Transverse colon (tissue), 4 donors: ENCODE results near the gene IL18RAP. TPM values are rescaled to one million over a fixed set of nuclear protein-coding genes. Genes with fewer than 3 reads are reported as not detected.

ENCODE experiments used
- DNase-seq: peaks from one replicate; pipeline ENCODE4 v3.0.0-alpha.2; 2019
- H3K27ac ChIP-seq, 4 donors: fragments of 200-600 bp; sonication (generic); 2 replicates each; pipeline ENCODE4 v1.5.1; 2016 to 2018; ENCODE audit warnings: inconsistent platforms in 4 of 4
- H3K27me3 ChIP-seq: fragments of 200-600 bp; sonication (generic); 2 replicates; pipeline ENCODE4 v1.5.1; 2017; ENCODE audit warnings: inconsistent platforms
- H3K36me3 ChIP-seq, 4 donors: fragments of 200-600 bp; sonication (generic); 2 replicates each; pipeline ENCODE4 v1.5.1; 2017 to 2019; ENCODE audit warnings: inconsistent platforms in 4 of 4
- H3K4me1 ChIP-seq, 4 donors: fragments of 200-600 bp; sonication (generic); 2 replicates each; pipeline ENCODE4 v1.5.1; 2017 to 2020; ENCODE audit warnings: inconsistent platforms in 4 of 4
- H3K4me3 ChIP-seq, 4 donors: fragments of 200-600 bp; sonication (generic); 1 replicate in 1 of 4; 2 replicates in 3 of 4; pipeline versions ENCODE4 v1.5.1 to v1.6.1; 2017 to 2019; ENCODE audit warnings: inconsistent platforms in 4 of 4
- H3K9me3 ChIP-seq, 2 donors: fragments of 200-600 bp; sonication (generic); 2 replicates each; pipeline ENCODE4 v1.5.1; 2017 to 2019; ENCODE audit warnings: inconsistent platforms in 2 of 2
- EP300 ChIP-seq: sonication (generic); formaldehyde crosslinking; IDR thresholded peaks from one replicate; pipeline ENCODE4 v1.6.1; 2017; ENCODE audit warnings: antibody characterized with exemption, low read depth
- POLR2A ChIP-seq: fragments of 450-650 bp; IDR thresholded peaks from one replicate; pipeline ENCODE4 v1.6.1; 2016; ENCODE audit warnings: antibody characterized with exemption, mild to moderate bottlenecking, moderate library complexity
- POLR2AphosphoS5 ChIP-seq, 3 donors: sonication (generic); formaldehyde crosslinking; IDR thresholded peaks; one replicate each; pipeline ENCODE4 v1.6.1; 2016; ENCODE audit warnings: antibody characterized with exemption in 3 of 3
- WGBS, 2 donors: methylation state at CpG; one replicate each; pipeline ENCODE4 v1.1.5; 2018; ENCODE audit warnings: low coverage in 1 of 2; 5-methylcytosine and 5-hydroxymethylcytosine counted together
- in situ Hi-C, 4 donors: fragments of 200-750 bp; cut with MboI; loops; one replicate each; pipeline versions ENCODE4 v1.15.0 to v1.15.1; 2017; ENCODE audit warnings: low sequenced_read_pairs in 3 of 4, low pct_ligation_motif_present in 1 of 4, low pct_unique_long_range_greater_than_20kb in 1 of 4
- intact Hi-C: fragments of 100-400 bp; cut with DNase I; formaldehyde crosslinking; loops from one replicate; pipeline ENCODE4 v1.15.1; 2023; ENCODE audit warnings: low total_unique reads
- total RNA-seq, 4 donors: library from RNA; depleted of rRNA; stranded (reverse); fragments of >200 nt; gene quantifications; one replicate each; pipeline ENCODE4 v1.1.0, GENCODE V29; 2016
- TF ChIP-seq, protein P1 (sequence below), 5 experiments: fragments of 200-600 bp in 3 of 5; fragments of 450-650 bp in 2 of 5; sonication (generic) in 3 of 5; IDR thresholded peaks; 1 replicate in 2 of 5; 2 replicates in 3 of 5; pipeline ENCODE4 v1.5.1; 2016 to 2017; ENCODE audit warnings: antibody characterized with exemption in 5 of 5, inconsistent platforms in 3 of 5, mild to moderate bottlenecking in 2 of 5, moderate library complexity in 1 of 5

The IL18RAP gene
- total RNA-seq, 4 donors from 2014 or later = 3.3 to 12.1 (median 9.0) TPM; not detected in 1

DNA sequence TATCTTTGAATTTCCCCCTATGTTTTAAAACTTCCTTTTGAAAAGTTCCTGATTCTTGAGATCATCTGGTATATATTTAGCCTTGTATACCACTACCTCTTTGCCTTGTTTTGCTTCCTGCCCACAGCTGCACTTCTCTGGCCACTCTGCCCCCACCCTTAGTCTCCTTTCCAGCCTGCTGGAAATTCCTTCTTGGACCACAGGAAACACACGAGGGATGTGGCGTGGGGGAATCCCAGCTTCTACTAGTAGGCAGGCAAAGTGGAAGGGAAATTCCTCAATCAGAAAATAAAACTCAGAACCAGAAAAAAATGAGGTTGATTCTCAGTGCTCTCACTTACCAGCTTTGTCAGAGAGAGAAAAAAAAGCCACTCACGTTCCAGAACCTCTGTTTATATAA is 13.4 kb downstream of the IL18RAP start:
- Histone ChIP-seq H3K4me1 (no peaks in the 10 kb centered on the region), H3K4me3 (no peak overlapping the region), H3K36me3 (no peaks in the 10 kb centered on the region), H3K9me3 (no peaks in the 10 kb centered on the region), H3K27ac (no peak overlapping the region), H3K27me3 (no peaks in the 10 kb centered on the region)
- no peak for DNase-seq
- 28 to 30% methylated on average over 3 of the region's 3 CpGs for WGBS, 2 donors
- in situ Hi-C loops (loop anchor here in 2 of 4 donors (25.0 kb wide), 2 partner anchors 424 to 549 kb away; no protein-coding TSS in a partner anchor), intact Hi-C loops (no loop called here)
- TF ChIP-seq, protein P1, sequence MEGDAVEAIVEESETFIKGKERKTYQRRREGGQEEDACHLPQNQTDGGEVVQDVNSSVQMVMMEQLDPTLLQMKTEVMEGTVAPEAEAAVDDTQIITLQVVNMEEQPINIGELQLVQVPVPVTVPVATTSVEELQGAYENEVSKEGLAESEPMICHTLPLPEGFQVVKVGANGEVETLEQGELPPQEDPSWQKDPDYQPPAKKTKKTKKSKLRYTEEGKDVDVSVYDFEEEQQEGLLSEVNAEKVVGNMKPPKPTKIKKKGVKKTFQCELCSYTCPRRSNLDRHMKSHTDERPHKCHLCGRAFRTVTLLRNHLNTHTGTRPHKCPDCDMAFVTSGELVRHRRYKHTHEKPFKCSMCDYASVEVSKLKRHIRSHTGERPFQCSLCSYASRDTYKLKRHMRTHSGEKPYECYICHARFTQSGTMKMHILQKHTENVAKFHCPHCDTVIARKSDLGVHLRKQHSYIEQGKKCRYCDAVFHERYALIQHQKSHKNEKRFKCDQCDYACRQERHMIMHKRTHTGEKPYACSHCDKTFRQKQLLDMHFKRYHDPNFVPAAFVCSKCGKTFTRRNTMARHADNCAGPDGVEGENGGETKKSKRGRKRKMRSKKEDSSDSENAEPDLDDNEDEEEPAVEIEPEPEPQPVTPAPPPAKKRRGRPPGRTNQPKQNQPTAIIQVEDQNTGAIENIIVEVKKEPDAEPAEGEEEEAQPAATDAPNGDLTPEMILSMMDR (IDR thresholded peaks at IDR 0.05) = no peak
- TF ChIP-seq POLR2A = no peak
- TF ChIP-seq POLR2AphosphoS5 (IDR thresholded peaks at IDR 0.05) = no peak
- TF ChIP-seq EP300 = no peak

DNA sequence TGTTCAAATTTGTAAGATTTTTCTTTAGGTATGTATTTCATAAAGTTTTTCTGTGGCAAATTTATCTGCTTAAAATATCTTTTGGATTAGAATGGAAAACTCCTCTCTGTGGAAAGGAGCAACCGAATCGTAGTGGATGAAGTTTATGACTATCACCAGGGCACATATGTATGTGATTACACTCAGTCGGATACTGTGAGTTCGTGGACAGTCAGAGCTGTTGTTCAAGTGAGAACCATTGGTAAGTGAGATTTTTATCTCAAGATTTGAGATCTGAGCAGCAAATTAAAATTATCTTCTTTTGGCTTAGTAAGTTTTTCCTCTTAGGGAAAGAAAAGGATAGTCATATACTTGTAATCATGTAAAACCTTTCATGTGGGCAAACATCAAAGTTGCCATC is 14.2 kb downstream of the IL18RAP start:
- WGBS, 2 donors = 74 to 98% methylated on average over 3 to 4 of the region's 4 CpGs
- no peaks in the 10 kb centered on the region for H3K27me3 ChIP-seq
- TF ChIP-seq POLR2A (no peak), EP300 (no peak), POLR2AphosphoS5 (IDR thresholded peaks at IDR 0.05) (no peak)
- TF ChIP-seq, protein P1 (IDR thresholded peaks at IDR 0.05) = no peak
- intact Hi-C loops (no loop called here), in situ Hi-C loops (loop anchor here in 2 of 4 donors (25.0 kb wide), 2 partner anchors 425 to 550 kb away; no protein-coding TSS in a partner anchor)
- no peaks in the 10 kb centered on the region for H3K4me1 ChIP-seq
- no peak overlapping the region for H3K4me3 ChIP-seq
- DNase-seq = no peak
- no peak overlapping the region for H3K27ac ChIP-seq
- no peaks in the 10 kb centered on the region for H3K36me3 ChIP-seq
- H3K9me3 ChIP-seq = no peaks in the 10 kb centered on the region

DNA sequence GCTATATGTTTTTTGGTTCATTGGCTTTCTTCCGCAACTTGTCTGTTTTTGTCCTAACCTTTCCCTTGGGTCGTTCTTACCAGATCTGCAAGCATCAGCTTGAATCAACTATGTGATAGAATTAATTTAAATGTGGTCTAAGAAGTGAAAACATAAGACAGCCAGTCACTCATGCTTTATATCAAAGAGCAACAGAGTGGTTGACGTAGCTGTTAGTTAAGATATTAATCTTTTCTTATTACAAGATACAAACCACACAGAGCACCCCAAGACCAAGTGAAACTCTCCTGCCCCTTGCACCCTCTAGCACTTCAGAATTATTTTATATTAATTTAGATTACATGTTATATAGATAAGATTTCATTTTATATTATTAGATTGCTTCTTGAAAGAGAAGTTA is 15.2 kb downstream of the IL18RAP start:
- Histone ChIP-seq H3K4me1 (peaks cover 0 to 7% (median 0%) of the 10 kb centered on the region in 4 donors), H3K9me3 (no peaks in the 10 kb centered on the region), H3K4me3 (no peak overlapping the region), H3K36me3 (no peaks in the 10 kb centered on the region), H3K27ac (no peak overlapping the region), H3K27me3 (no peaks in the 10 kb centered on the region)
- no peak for DNase-seq
- in situ Hi-C loops = loop anchor here in 2 of 4 donors (25.0 kb wide), 2 partner anchors 426 to 551 kb away; no protein-coding TSS in a partner anchor
- intact Hi-C loops = no loop called here
- WGBS, 2 donors = 75 to 83% methylated on average over 1 to 3 of the region's 3 CpGs
- TF ChIP-seq, protein P1 (IDR thresholded peaks at IDR 0.05) = no peak
- TF ChIP-seq EP300 (no peak), POLR2A (no peak), POLR2AphosphoS5 (IDR thresholded peaks at IDR 0.05) (no peak)

DNA sequence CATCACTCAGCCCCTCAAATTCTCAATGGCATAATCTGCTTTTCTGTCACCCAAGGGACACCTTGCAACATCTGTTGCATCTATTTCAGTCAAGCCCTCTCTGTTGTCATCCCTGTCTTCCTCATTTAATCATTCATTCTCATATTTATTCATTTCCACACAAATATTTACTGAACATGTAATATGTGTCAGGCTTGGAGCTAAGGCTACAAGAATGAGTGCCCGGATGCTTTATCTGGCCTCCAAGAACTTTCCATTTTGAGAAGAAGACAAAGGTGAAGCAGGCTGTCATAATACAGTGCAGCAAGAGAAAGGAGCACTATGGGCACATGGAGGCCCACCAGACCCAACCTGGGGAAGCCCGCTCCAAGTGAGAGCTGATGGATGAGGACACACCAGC is 15.6 kb downstream of the IL18RAP start:
- H3K4me1 ChIP-seq = peaks cover 0 to 9% (median 0%) of the 10 kb centered on the region in 4 donors
- H3K4me3 ChIP-seq = no peak overlapping the region
- H3K27ac ChIP-seq = no peak overlapping the region
- 83 to 85% methylated on average over 1 to 2 of the region's 2 CpGs for WGBS, 2 donors
- in situ Hi-C loops = loop anchor here in 2 of 4 donors (25.0 kb wide), 2 partner anchors 426 to 551 kb away; no protein-coding TSS in a partner anchor
- intact Hi-C loops = no loop called here
- H3K36me3 ChIP-seq = no peaks in the 10 kb centered on the region
- DNase-seq = no peak
- no peak for TF ChIP-seq EP300
- no peak for TF ChIP-seq POLR2A
- no peak for TF ChIP-seq POLR2AphosphoS5 (IDR thresholded peaks at IDR 0.05)
- TF ChIP-seq, protein P1 (IDR thresholded peaks at IDR 0.05) = no peak
- no peaks in the 10 kb centered on the region for H3K27me3 ChIP-seq
- no peaks in the 10 kb centered on the region for H3K9me3 ChIP-seq
